Right ventricle myocardium inferior (tissue), 1 donor: Measurements from ENCODE around the gene CHCHD10. TPM values are rescaled to one million over a fixed set of nuclear protein-coding genes. Genes with fewer than 3 reads are reported as not detected.

Experiments used
- ATAC-seq: fragments of 200-7000 bp; cut with Tn5 transposase; one replicate; pipeline ENCODE4 v1.9.1; 2020; ENCODE audit warnings: mild to moderate bottlenecking, moderate library complexity
- DNase-seq: peaks from one replicate; pipeline ENCODE4 v3.0.0; 2021; ENCODE audit errors: missing footprints
- intact Hi-C: fragments of 100-400 bp; cut with DNase I; formaldehyde crosslinking; loops from one replicate; pipeline ENCODE4 v1.11.0; 2022
- long read RNA-seq: library from polyadenylated mRNA; unstranded; transcript quantifications from one replicate; pipeline ENCODE4 v2.0.0, GENCODE V29; 2021
- total RNA-seq: library from RNA; stranded (reverse); fragmentation: NEBNext Ultra II Directional; extraction: Animal tissue kit (Norgen Biotek cat#: 25700); gene quantifications from one replicate; pipeline ENCODE4 v1.2.1, GENCODE V29; 2021
- donor health status: DM: no; HTN: yes; CAD: no; lungs with severe emphysema.

CHCHD10 gene
- 1,642 TPM for total RNA-seq
- long read RNA-seq, transcript CHCHD10-202 (4 exons, 1,171 nt), result major isoform, 230 of 265 reads
- long read RNA-seq, transcript CHCHD10-205 (2 exons, 490 nt), result minor isoform, 6 of 265 reads
- long read RNA-seq, partial matches to known transcripts, result 22 of 265 reads
- long read RNA-seq, other reads (novel, unspliced or antisense), result 5 of 265 reads

- DNase-seq (peak; percentile 93), ATAC-seq (peak; percentile 82)
- intact Hi-C loops, result loop anchor here (2.0 to 5.0 kb wide), 3 partner anchors 19 to 141 kb away; partner anchors contain the start of gene SMARCB1
Observed at GRCh38 chr22:23767673-23768548, at the start of gene CHCHD10. TSS of gene CHCHD10 (minus strand) at chr22:23767972. CDS start at chr22:23767874, 98 bp downstream.

- no peak for ATAC-seq
- peak; percentile 25 for DNase-seq
- intact Hi-C loops, result no loop called here
Observed at GRCh38 chr22:23817146-23817545, 49.4 kb upstream of the CHCHD10 start.

GRCh38 chr22:23816156-23816976 lies 48.6 kb upstream of the CHCHD10 start:
- intact Hi-C loops, result no loop called here
- DNase-seq, result peak; percentile 78
- ATAC-seq, result peak; percentile 87

DNA sequence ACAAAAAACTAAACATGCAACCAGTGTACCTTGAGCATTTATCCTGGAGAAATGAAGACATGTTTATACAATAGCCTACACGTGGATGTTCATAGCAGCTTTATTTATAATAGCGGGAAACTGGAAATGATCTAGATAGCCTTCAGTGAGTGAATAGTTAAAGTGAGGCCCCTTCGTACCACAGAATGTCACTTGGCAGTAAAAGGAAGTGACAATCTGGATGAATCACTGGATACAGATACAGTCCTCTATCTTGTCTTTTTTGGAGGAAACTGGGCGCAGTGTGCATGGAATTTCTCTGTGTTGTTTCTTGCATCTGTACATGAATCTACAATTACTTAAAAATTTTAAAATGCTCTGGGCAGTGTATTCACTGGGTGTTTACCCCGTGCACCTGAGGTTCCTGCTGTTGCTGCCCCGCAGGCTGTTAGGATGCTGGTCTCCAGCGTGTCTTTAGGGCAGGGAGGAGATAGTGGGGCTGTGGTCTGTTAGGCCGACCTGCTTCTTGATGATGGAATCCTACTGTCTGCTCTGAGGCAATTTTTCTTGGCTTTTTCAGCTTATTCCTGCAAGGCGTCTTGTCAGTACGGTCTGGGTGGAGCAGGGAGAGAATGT lies 47.9 kb upstream of the CHCHD10 start:
- peak; percentile 56 for DNase-seq
- peak; percentile 14 for ATAC-seq
- intact Hi-C loops, result no loop called here

DNA sequence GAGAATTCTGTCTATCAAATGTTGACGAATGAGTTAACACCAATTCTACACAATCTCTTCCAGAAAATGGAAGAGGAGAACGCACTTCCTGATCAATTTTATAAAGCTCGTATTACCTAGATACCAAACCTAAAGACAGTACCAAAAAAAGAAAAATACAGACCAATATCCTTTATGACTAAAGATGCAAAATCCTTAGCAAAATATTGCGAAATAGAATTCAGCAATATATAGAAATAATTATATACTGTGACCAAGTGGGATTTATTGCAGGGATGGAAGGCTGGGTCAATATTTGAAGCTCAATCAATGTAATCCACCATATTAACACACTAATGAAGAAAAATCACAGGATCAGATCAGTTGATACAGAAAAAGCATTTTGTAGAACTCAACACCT lies 44.6 kb upstream of the CHCHD10 start:
- ATAC-seq (no peak), DNase-seq (no peak)
- intact Hi-C loops, result no loop called here

- DNase-seq, result no peak
- intact Hi-C loops, result no loop called here
- ATAC-seq, result no peak
Observed at GRCh38 chr22:23806837-23807236, 39.1 kb upstream of the CHCHD10 start.

GRCh38 chr22:23804781-23805291 lies 37.1 kb upstream of the CHCHD10 start:
- ATAC-seq (peak; percentile 51), DNase-seq (no peak)
- intact Hi-C loops, result no loop called here

GRCh38 chr22:23803001-23803819 lies 35.4 kb upstream of the CHCHD10 start:
- ATAC-seq, result no peak
- intact Hi-C loops, result no loop called here

GRCh38 chr22:23801886-23802377 lies 34.2 kb upstream of the CHCHD10 start:
- no peak for DNase-seq
- intact Hi-C loops, result no loop called here
- no peak for ATAC-seq

More at GRCh38 chr22:23803001-23803819, 35.4 kb upstream of the CHCHD10 start:
- DNase-seq, result no peak

DNA sequence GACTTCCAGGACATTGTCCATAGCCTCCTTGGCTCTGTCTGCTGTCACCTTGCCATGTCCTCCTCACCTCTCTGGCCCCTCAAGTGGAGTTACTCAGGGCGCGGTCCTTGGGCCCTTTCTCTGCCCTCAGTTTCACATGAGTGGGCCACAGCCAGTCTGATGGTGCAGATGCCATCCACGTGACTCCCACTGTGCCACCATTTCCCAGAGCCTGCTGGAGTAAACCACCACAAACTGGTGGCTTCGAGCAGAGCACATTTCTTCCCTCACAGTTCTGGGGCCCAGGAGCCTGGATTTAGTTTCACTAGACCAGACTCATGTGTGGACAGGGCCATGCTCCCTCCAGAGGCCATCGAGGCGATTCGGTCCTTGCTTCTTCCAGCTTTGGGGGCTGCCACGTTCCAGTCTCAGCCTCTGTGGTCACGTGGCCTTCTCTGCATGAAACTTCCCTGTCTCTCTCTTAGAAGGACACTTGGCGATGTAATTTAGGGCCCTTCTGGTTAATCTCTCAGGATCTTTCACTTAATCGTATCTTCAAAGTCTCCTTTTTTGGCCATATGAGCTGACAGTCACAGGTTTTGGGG lies 33.6 kb upstream of the CHCHD10 start:
- no peak for ATAC-seq
- intact Hi-C loops, result no loop called here
- no peak for DNase-seq

GRCh38 chr22:23800297-23801237 lies 32.8 kb upstream of the CHCHD10 start:
- ATAC-seq, result no peak
- intact Hi-C loops, result no loop called here

GRCh38 chr22:23796461-23796860 lies 28.7 kb upstream of the CHCHD10 start:
- ATAC-seq, result no peak
- intact Hi-C loops, result no loop called here

More at GRCh38 chr22:23800297-23801237, 32.8 kb upstream of the CHCHD10 start:
- no peak for DNase-seq

GRCh38 chr22:23793326-23793725 lies 25.6 kb upstream of the CHCHD10 start:
- intact Hi-C loops, result no loop called here
- DNase-seq (no peak), ATAC-seq (no peak)

More at GRCh38 chr22:23796461-23796860, 28.7 kb upstream of the CHCHD10 start:
- DNase-seq, result no peak

GRCh38 chr22:23791738-23792645 lies 24.2 kb upstream of the CHCHD10 start:
- ATAC-seq (no peak), DNase-seq (no peak)
- intact Hi-C loops, result no loop called here
